HG03039 (cell line): ENCODE data around the gene MRPS34.
"Not testable (repeated sequence)": the region's sequence is repeated elsewhere in the genome, so short reads cannot be mapped to it uniquely, and the experiment has no call there.

Experiments
- ATAC-seq: cut with Tn5 transposase; IDR thresholded peaks from one replicate; pipeline ENCODE4 v1.9.1; 2021; ENCODE audit warnings: mild to moderate bottlenecking, moderate library complexity; ENCODE audit not compliant: unreplicated experiment

MRPS34 gene

GRCh38 chr16:1757714-1758461 lies 15.0 kb downstream of the MRPS34 start:
- ATAC-seq, result no peak

GRCh38 chr16:1754204-1754603 lies 18.7 kb downstream of the MRPS34 start:
- no peak for ATAC-seq

- no peak for ATAC-seq
These were observed 20.1 kb downstream of the MRPS34 start for GRCh38 chr16:1752853-1753252.

GRCh38 chr16:1751946-1752345 lies 21.0 kb downstream of the MRPS34 start:
- ATAC-seq, result no peak

GRCh38 chr16:1749152-1750117 lies 23.5 kb downstream of the MRPS34 start:
- ATAC-seq, result no peak

GRCh38 chr16:1747934-1748333 lies 25.0 kb downstream of the MRPS34 start:
- ATAC-seq, result no peak

- ATAC-seq, result no peak
These were observed 26.2 kb downstream of the MRPS34 start for GRCh38 chr16:1746693-1747195.

- no peak for ATAC-seq
These were observed 26.8 kb downstream of the MRPS34 start for GRCh38 chr16:1745900-1746692.

GRCh38 chr16:1745181-1745899 lies 27.6 kb downstream of the MRPS34 start:
- ATAC-seq, result no peak

- ATAC-seq, result no peak
These were observed 28.5 kb downstream of the MRPS34 start for GRCh38 chr16:1744338-1744840.

- no peak for ATAC-seq
These were observed 29.3 kb downstream of the MRPS34 start for GRCh38 chr16:1743376-1744337.

GRCh38 chr16:1741553-1742165 lies 31.3 kb downstream of the MRPS34 start:
- no peak for ATAC-seq

- ATAC-seq, result no peak
These were observed 32.0 kb downstream of the MRPS34 start for GRCh38 chr16:1740781-1741490.

GRCh38 chr16:1740234-1740633 lies 32.7 kb downstream of the MRPS34 start:
- ATAC-seq, result no peak

- ATAC-seq, result no peak
These were observed 38.1 kb downstream of the MRPS34 start for GRCh38 chr16:1734816-1735215.

- ATAC-seq, result no peak
These were observed 38.8 kb downstream of the MRPS34 start for GRCh38 chr16:1734123-1734522.

- ATAC-seq, result not testable (repeated sequence)
These were observed 40.4 kb downstream of the MRPS34 start for GRCh38 chr16:1732551-1732987.

GRCh38 chr16:1732071-1732470 lies 40.9 kb downstream of the MRPS34 start:
- ATAC-seq, result no peak
